A673 (cell line): ENCODE measurements around the gene AZIN2.

Experiments
- CTCF ChIP-seq: fragments of 300-800, 200-600 bp; sonication (generic); conservative IDR thresholded peaks from 2 replicates; pipeline ENCODE4 v1.5.1; 2017; ENCODE audit warnings: low read depth, mild to moderate bottlenecking, antibody characterized with exemption, low read length, moderate library complexity, mixed read lengths
- EZH2 ChIP-seq: fragments of 200-600 bp; sonication (generic); IDR thresholded peaks from 2 replicates; pipeline ENCODE4 v1.6.1; 2017; ENCODE audit warnings: borderline replicate concordance, low read depth, mild to moderate bottlenecking, mixed read lengths, antibody characterized with exemption, low read length; ENCODE audit not compliant: poor library complexity, severe bottlenecking

GRCh38 chr1:33132549-33132948 is 51.6 kb downstream of the AZIN2 start:
- TF ChIP-seq CTCF (no peak), EZH2 (no peak)
